ENCODE measurements around the gene KDM4C.

GRCh38 chr9:7148243-7148765, 390.5 kb downstream of the KDM4C start:
- TF ChIP-seq EZH2 (IDR thresholded peaks at IDR 0.05) = no peak
- no peak for TF ChIP-seq POLR2AphosphoS5 (IDR thresholded peaks at IDR 0.05; ENCODE audit: borderline replicate concordance, low read depth, low read length)
- TF ChIP-seq FOXP2 (optimal IDR thresholded peaks at IDR 0.05; ENCODE audit: control extremely low read depth, extremely low read length, insufficient read depth) = no peak

Data from SK-N-MC (cell line).